NB4 (cell line): ENCODE results near the gene KAT2B.

Source experiments
- CTCF ChIP-seq: IDR thresholded peaks from one replicate; pipeline ENCODE4 v1.5.1; 2012; ENCODE audit warnings: low read depth, low read length
- POLR2A ChIP-seq: IDR thresholded peaks from 2 replicates; pipeline ENCODE4 v1.6.1; 2011; ENCODE audit warnings: mild to moderate bottlenecking; ENCODE audit not compliant: insufficient read length; ENCODE audit errors: extremely low read depth

- TF ChIP-seq CTCF (no peak), POLR2A (no peak)
Measured at GRCh38 chr3:20052851-20053250, 12.6 kb downstream of the KAT2B start.
